ENCODE results near the gene ANGPTL4.
"Not testable (repeated sequence)": the region's sequence is repeated elsewhere in the genome, so short reads cannot be mapped to it uniquely, and the experiment has no call there.

DNA sequence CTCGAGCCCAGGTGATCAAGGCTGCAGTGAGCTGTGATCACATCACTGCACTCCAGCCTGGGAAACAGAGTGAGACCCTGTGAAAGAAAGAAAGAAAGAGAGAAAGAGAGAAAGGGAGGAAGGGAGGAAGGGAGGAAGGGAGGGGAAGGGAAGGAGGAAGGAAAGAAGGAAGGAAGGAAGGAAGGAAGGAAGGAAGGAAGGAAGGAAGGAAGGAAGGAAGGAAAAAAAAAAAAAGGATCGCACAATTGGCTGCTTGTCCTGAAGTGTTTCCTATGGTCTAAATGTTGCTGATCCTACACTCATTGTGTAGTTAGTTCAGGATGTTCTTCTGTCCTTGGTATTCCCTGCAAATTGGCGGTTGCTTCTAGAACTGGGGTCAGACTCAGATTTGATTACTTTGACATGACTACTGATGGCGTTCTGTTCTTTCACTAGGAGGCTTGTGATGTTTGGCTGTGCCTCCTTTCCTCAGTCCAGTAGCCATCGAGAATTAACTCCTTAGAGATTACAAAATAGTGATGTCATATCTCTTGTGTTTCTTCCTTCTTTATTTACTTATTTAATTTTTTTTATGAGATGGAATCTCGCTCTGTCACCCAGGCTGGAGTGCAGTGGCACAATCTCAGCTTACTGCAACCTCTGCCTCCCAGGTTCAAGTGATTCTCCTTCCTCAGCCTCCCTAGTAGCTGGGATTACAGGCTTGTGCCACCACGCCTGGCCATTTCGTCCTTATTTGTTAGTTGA is 14.2 kb upstream of the ANGPTL4 start:
- TF ChIP-seq POLR2AphosphoS5 (IDR thresholded peaks at IDR 0.05; ENCODE audit: low read depth); EZH2phosphoT487 (IDR thresholded peaks at IDR 0.05; ENCODE audit: unreplicated experiment); EZH2 (IDR thresholded peaks at IDR 0.05; ENCODE audit: low read depth, unreplicated experiment); CREB1 (CRISPR knock-in tag; IDR thresholded peaks at IDR 0.05; ENCODE audit: low read depth); JUNB (IDR thresholded peaks at IDR 0.05; ENCODE audit: unreplicated experiment); STAT1 (IDR thresholded peaks at IDR 0.05; ENCODE audit: unreplicated experiment): not testable (repeated sequence)
- TF ChIP-seq, protein P1, sequence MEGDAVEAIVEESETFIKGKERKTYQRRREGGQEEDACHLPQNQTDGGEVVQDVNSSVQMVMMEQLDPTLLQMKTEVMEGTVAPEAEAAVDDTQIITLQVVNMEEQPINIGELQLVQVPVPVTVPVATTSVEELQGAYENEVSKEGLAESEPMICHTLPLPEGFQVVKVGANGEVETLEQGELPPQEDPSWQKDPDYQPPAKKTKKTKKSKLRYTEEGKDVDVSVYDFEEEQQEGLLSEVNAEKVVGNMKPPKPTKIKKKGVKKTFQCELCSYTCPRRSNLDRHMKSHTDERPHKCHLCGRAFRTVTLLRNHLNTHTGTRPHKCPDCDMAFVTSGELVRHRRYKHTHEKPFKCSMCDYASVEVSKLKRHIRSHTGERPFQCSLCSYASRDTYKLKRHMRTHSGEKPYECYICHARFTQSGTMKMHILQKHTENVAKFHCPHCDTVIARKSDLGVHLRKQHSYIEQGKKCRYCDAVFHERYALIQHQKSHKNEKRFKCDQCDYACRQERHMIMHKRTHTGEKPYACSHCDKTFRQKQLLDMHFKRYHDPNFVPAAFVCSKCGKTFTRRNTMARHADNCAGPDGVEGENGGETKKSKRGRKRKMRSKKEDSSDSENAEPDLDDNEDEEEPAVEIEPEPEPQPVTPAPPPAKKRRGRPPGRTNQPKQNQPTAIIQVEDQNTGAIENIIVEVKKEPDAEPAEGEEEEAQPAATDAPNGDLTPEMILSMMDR (conservative IDR thresholded peaks at IDR 0.05; ENCODE audit: low read depth in 2 of 2): not testable (repeated sequence)
- TF ChIP-seq, protein P2, sequence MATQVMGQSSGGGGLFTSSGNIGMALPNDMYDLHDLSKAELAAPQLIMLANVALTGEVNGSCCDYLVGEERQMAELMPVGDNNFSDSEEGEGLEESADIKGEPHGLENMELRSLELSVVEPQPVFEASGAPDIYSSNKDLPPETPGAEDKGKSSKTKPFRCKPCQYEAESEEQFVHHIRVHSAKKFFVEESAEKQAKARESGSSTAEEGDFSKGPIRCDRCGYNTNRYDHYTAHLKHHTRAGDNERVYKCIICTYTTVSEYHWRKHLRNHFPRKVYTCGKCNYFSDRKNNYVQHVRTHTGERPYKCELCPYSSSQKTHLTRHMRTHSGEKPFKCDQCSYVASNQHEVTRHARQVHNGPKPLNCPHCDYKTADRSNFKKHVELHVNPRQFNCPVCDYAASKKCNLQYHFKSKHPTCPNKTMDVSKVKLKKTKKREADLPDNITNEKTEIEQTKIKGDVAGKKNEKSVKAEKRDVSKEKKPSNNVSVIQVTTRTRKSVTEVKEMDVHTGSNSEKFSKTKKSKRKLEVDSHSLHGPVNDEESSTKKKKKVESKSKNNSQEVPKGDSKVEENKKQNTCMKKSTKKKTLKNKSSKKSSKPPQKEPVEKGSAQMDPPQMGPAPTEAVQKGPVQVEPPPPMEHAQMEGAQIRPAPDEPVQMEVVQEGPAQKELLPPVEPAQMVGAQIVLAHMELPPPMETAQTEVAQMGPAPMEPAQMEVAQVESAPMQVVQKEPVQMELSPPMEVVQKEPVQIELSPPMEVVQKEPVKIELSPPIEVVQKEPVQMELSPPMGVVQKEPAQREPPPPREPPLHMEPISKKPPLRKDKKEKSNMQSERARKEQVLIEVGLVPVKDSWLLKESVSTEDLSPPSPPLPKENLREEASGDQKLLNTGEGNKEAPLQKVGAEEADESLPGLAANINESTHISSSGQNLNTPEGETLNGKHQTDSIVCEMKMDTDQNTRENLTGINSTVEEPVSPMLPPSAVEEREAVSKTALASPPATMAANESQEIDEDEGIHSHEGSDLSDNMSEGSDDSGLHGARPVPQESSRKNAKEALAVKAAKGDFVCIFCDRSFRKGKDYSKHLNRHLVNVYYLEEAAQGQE (IDR thresholded peaks at IDR 0.05; ENCODE audit: unreplicated experiment): not testable (repeated sequence)
- TF ChIP-seq, protein P3, sequence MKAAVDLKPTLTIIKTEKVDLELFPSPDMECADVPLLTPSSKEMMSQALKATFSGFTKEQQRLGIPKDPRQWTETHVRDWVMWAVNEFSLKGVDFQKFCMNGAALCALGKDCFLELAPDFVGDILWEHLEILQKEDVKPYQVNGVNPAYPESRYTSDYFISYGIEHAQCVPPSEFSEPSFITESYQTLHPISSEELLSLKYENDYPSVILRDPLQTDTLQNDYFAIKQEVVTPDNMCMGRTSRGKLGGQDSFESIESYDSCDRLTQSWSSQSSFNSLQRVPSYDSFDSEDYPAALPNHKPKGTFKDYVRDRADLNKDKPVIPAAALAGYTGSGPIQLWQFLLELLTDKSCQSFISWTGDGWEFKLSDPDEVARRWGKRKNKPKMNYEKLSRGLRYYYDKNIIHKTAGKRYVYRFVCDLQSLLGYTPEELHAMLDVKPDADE (IDR thresholded peaks at IDR 0.05): not testable (repeated sequence)

Data from GM23338 (cell line).